MM.1S (cell line): ENCODE data around the gene SAP30.

Experiments
- EZH2phosphoT487 ChIP-seq: fragments of 300-600 bp; sonication (generic); IDR thresholded peaks from 2 replicates; pipeline ENCODE4 v1.6.1; 2018; ENCODE audit warnings: antibody characterized with exemption, low read length
- TF ChIP-seq, protein P1 (sequence below): fragments of 300-600 bp; sonication (generic); IDR thresholded peaks from 2 replicates; pipeline ENCODE4 v1.5.1; 2016; ENCODE audit warnings: antibody characterized with exemption, low read length, mixed read lengths

DNA sequence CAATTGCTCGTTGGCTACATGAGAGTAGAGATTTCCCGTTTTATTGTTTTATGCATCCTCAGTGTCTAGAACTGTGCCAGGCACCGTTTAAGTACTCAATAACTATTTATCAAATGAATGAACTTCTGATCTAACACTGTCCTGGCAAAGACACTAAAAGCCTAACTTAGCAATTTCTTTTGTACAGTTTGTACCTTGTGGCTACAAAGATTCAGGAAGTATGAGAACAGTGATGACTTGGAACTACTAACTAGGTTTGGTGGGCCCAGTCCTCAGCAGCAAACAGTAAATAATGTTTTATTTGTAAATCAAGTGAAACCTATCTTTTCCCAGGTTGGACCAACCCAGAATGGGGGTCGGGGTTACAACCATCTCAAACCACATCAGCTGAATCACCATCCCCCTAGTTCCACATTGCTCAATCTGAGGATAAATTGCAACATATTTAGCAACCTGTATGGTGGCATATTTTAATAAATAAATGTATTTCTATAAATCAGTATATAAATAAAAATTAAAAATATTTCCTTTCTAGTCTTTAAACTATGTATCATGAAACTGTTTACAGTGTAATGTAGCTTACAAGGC is 40.4 kb downstream of the SAP30 start:
- no peak for TF ChIP-seq EZH2phosphoT487
- TF ChIP-seq, protein P1, sequence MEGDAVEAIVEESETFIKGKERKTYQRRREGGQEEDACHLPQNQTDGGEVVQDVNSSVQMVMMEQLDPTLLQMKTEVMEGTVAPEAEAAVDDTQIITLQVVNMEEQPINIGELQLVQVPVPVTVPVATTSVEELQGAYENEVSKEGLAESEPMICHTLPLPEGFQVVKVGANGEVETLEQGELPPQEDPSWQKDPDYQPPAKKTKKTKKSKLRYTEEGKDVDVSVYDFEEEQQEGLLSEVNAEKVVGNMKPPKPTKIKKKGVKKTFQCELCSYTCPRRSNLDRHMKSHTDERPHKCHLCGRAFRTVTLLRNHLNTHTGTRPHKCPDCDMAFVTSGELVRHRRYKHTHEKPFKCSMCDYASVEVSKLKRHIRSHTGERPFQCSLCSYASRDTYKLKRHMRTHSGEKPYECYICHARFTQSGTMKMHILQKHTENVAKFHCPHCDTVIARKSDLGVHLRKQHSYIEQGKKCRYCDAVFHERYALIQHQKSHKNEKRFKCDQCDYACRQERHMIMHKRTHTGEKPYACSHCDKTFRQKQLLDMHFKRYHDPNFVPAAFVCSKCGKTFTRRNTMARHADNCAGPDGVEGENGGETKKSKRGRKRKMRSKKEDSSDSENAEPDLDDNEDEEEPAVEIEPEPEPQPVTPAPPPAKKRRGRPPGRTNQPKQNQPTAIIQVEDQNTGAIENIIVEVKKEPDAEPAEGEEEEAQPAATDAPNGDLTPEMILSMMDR: no peak
